Measurements from ENCODE around the gene TCAP.

- TF ChIP-seq, protein P1, sequence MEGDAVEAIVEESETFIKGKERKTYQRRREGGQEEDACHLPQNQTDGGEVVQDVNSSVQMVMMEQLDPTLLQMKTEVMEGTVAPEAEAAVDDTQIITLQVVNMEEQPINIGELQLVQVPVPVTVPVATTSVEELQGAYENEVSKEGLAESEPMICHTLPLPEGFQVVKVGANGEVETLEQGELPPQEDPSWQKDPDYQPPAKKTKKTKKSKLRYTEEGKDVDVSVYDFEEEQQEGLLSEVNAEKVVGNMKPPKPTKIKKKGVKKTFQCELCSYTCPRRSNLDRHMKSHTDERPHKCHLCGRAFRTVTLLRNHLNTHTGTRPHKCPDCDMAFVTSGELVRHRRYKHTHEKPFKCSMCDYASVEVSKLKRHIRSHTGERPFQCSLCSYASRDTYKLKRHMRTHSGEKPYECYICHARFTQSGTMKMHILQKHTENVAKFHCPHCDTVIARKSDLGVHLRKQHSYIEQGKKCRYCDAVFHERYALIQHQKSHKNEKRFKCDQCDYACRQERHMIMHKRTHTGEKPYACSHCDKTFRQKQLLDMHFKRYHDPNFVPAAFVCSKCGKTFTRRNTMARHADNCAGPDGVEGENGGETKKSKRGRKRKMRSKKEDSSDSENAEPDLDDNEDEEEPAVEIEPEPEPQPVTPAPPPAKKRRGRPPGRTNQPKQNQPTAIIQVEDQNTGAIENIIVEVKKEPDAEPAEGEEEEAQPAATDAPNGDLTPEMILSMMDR (IDR thresholded peaks at IDR 0.05; ENCODE audit: low read length): peak; percentile 80
- TF ChIP-seq EZH2 (optimal IDR thresholded peaks at IDR 0.05; ENCODE audit: low read depth, low read length) (no peak), EZH2phosphoT487 (IDR thresholded peaks at IDR 0.05; ENCODE audit: low read length) (no peak)
These were observed 30.7 kb upstream of the TCAP start for GRCh38 chr17:39634384-39634871.
